ENCODE results near the gene SCFD2.
A peak's percentile ranks its signal among the peaks of the same experiment; 100 is the strongest.
"Not testable (repeated sequence)": the region's sequence is repeated elsewhere in the genome, so short reads cannot be mapped to it uniquely, and the experiment has no call there.

SCFD2 gene

GRCh38 chr4:53043055-53043454, 322.8 kb downstream of the SCFD2 start:
- no peak for DNase-seq

GRCh38 chr4:53040851-53041250, 325.0 kb downstream of the SCFD2 start:
- no peak for DNase-seq

- no peak for DNase-seq
Observed at GRCh38 chr4:53040459-53040815, 325.4 kb downstream of the SCFD2 start.

- no peak for DNase-seq
Observed at GRCh38 chr4:53039741-53040458, 326.0 kb downstream of the SCFD2 start.

- DNase-seq: no peak
Observed at GRCh38 chr4:53037892-53038291, 328.0 kb downstream of the SCFD2 start.

GRCh38 chr4:53032908-53033307, 333.0 kb downstream of the SCFD2 start:
- DNase-seq: not testable (repeated sequence)

GRCh38 chr4:53026233-53026632, 339.6 kb downstream of the SCFD2 start:
- DNase-seq: no peak

GRCh38 chr4:53023677-53024299, 342.1 kb downstream of the SCFD2 start:
- DNase-seq: no peak

- no peak for DNase-seq
Observed at GRCh38 chr4:53022513-53023100, 343.3 kb downstream of the SCFD2 start.

GRCh38 chr4:53021754-53022512, 343.9 kb downstream of the SCFD2 start:
- DNase-seq: no peak

GRCh38 chr4:53019485-53020382, 346.1 kb downstream of the SCFD2 start:
- no peak for DNase-seq

GRCh38 chr4:53018471-53018870, 347.4 kb downstream of the SCFD2 start:
- DNase-seq: no peak

- no peak for DNase-seq
Observed at GRCh38 chr4:53016099-53016820, 349.6 kb downstream of the SCFD2 start.

- peak; percentile 63 for DNase-seq
Observed at GRCh38 chr4:53015681-53016080, 350.2 kb downstream of the SCFD2 start.

- DNase-seq: no peak
Observed at GRCh38 chr4:53014881-53015280, 351.0 kb downstream of the SCFD2 start.

GRCh38 chr4:53013873-53014775, 351.7 kb downstream of the SCFD2 start:
- DNase-seq: no peak

- DNase-seq: peak; percentile 42
Observed at GRCh38 chr4:53012738-53013137, 353.1 kb downstream of the SCFD2 start.

GRCh38 chr4:53011259-53011905, 354.5 kb downstream of the SCFD2 start:
- DNase-seq: no peak

GRCh38 chr4:53010318-53010717, 355.5 kb downstream of the SCFD2 start:
- peak; percentile 66 for DNase-seq

- DNase-seq: no peak
Observed at GRCh38 chr4:53009824-53010223, 356.0 kb downstream of the SCFD2 start.

Measured in left hindlimb (tissue), 1 donor.